Progenitor cell of endocrine pancreas (in vitro differentiated cells): ENCODE data around the gene CRB2. TPM values are rescaled to one million over a fixed set of nuclear protein-coding genes. Genes with fewer than 3 reads are reported as not detected.

Experiments used
- DNase-seq: peaks from one replicate; pipeline ENCODE4 v3.0.0; 2021; ENCODE audit warnings: low spot score; ENCODE audit not compliant: unreplicated experiment
- H3K27ac Mint-ChIP-seq: 2 replicates; pipeline ENCODE4 v1.8.0; 2021; ENCODE audit warnings: mild to moderate bottlenecking, moderate library complexity, mixed read lengths
- H3K27me3 Mint-ChIP-seq: 2 replicates; pipeline ENCODE4 v1.8.0; 2021; ENCODE audit warnings: mixed read lengths
- H3K36me3 Mint-ChIP-seq: 2 replicates; pipeline ENCODE4 v1.8.0; 2022; ENCODE audit warnings: mixed read lengths; ENCODE audit not compliant: insufficient read depth
- H3K4me1 Mint-ChIP-seq: 2 replicates; pipeline ENCODE4 v1.8.0; 2021; ENCODE audit warnings: low read depth, mixed read lengths
- H3K4me3 Mint-ChIP-seq: 2 replicates; pipeline ENCODE4 v1.8.0; 2021; ENCODE audit warnings: low read depth, mild to moderate bottlenecking, moderate library complexity, mixed read lengths
- H3K9me3 Mint-ChIP-seq: 2 replicates; pipeline ENCODE4 v1.8.0; 2021; ENCODE audit warnings: low read depth, mixed read lengths
- total RNA-seq: library from RNA; stranded (reverse); gene quantifications from 2 replicates; pipeline ENCODE4 v1.2.1, GENCODE V29; 2021
- TF ChIP-seq, protein P1 (sequence below): fragments of 200-600 bp; sonication (generic); IDR thresholded peaks from one replicate; pipeline ENCODE4 v1.5.0; 2021; ENCODE audit warnings: antibody characterized with exemption, mild to moderate bottlenecking; ENCODE audit not compliant: unreplicated experiment

Gene CRB2
- total RNA-seq, 1 donor from 2014 or later, result 8.4 TPM

DNA sequence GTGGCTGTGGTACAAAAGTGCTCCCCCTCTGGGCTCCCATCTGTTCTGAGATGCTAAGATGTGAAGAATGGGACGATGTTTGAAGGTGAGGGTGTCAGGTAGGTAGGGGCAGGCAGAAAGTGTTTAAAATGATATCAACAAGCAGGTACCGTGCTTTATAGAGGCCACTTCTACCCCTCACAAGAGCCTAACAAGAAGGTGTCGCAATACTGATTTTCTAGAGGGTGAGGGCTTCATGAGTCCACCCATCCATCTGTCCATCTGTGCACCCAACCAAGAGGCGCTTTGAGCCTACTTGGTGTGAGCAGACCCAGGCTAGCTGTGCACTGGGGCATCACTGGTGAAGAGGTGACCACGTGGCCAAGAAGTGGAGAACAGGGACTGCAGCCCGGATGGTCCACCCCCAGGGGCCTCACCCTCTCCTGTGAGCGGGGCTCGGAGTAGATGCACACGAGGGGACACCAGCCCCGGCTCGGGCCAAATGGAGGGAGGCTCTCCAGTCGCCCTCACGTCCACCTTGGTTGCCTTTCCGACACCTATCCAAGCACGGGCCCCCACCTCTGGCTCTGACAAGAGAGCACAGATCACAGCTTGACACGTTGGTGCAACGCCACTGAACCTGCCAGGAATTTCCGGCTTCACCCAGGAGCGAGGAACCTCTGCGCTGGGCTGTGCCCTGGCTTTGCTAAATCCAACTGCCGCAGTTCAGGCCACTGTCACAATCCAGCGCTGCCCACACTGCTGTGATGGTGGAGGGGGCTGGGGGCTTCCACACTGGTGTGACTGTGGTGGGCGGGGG is 34.5 kb downstream of the CRB2 start:
- TF ChIP-seq, protein P1, sequence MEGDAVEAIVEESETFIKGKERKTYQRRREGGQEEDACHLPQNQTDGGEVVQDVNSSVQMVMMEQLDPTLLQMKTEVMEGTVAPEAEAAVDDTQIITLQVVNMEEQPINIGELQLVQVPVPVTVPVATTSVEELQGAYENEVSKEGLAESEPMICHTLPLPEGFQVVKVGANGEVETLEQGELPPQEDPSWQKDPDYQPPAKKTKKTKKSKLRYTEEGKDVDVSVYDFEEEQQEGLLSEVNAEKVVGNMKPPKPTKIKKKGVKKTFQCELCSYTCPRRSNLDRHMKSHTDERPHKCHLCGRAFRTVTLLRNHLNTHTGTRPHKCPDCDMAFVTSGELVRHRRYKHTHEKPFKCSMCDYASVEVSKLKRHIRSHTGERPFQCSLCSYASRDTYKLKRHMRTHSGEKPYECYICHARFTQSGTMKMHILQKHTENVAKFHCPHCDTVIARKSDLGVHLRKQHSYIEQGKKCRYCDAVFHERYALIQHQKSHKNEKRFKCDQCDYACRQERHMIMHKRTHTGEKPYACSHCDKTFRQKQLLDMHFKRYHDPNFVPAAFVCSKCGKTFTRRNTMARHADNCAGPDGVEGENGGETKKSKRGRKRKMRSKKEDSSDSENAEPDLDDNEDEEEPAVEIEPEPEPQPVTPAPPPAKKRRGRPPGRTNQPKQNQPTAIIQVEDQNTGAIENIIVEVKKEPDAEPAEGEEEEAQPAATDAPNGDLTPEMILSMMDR, result no peak
- Mint-ChIP-seq H3K36me3 (peaks cover 4% of the 10 kb centered on the region), H3K9me3 (no peaks in the 10 kb centered on the region), H3K27ac (no peak overlapping the region), H3K4me1 (no peaks in the 10 kb centered on the region), H3K4me3 (no peak overlapping the region), H3K27me3 (peaks cover 18% of the 10 kb centered on the region)
- no peak for DNase-seq

DNA sequence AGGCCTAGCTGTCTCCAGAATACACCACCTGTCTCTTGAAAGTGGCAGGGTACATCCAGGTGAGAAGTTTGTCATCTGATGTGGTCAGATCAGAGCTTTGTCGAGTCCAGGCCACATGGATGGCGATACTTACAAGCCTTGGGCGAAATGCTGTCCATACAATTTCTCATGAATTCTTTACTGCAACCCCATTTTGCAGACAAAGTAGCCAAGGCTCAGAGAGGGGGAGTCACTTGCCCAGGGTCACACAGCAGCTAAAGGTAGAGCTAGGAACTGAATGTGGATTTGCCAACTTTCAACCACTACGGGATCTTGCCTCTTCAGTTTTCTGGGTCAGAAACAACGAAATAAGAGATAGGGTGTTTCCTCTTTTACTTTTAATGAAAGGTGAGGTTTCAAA is 35.2 kb downstream of the CRB2 start:
- Mint-ChIP-seq H3K4me1 (no peaks in the 10 kb centered on the region), H3K4me3 (no peak overlapping the region), H3K9me3 (no peaks in the 10 kb centered on the region)

GRCh38 chr9:123391946-123392345 is 35.9 kb downstream of the CRB2 start:
- Mint-ChIP-seq H3K27ac (no peak overlapping the region), H3K4me3 (no peak overlapping the region), H3K36me3 (peaks cover 4% of the 10 kb centered on the region), H3K27me3 (peaks cover 18% of the 10 kb centered on the region), H3K4me1 (no peaks in the 10 kb centered on the region), H3K9me3 (no peaks in the 10 kb centered on the region)
- TF ChIP-seq, protein P1, result no peak
- no peak for DNase-seq

More for the DNA sequence above, 35.2 kb downstream of the CRB2 start:
- H3K27me3 Mint-ChIP-seq, result peaks cover 18% of the 10 kb centered on the region
- no peak for DNase-seq
- TF ChIP-seq, protein P1, result no peak
- H3K27ac Mint-ChIP-seq, result no peak overlapping the region
- H3K36me3 Mint-ChIP-seq, result peaks cover 4% of the 10 kb centered on the region

DNA sequence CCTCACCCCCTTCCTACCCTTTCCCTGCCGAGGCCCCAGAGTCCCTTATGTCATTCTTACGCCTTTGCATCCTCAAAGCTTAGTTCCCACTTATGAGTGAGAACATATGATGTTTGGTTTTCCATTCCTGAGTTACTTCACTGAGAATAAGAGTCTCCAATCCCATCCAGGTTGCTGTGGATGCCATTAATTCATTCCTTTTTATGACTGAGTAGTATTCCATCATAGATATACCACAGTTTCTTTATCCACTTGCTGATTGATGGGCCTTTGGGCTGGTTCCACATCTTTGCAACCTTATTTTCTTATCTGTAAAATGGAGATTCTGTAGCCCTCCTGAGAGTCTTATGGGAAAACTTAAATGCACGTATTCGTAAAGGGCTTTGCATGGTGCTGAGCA is 36.8 kb downstream of the CRB2 start:
- TF ChIP-seq, protein P1, result no peak
- Mint-ChIP-seq H3K27me3 (peaks cover 13% of the 10 kb centered on the region), H3K4me1 (no peaks in the 10 kb centered on the region), H3K36me3 (peaks cover 4% of the 10 kb centered on the region), H3K27ac (no peak overlapping the region), H3K9me3 (no peaks in the 10 kb centered on the region), H3K4me3 (no peak overlapping the region)
- DNase-seq, result no peak

GRCh38 chr9:123394291-123395235 is 38.6 kb downstream of the CRB2 start:
- H3K27ac Mint-ChIP-seq, result no peak overlapping the region
- no peak for DNase-seq
- peaks cover 12% of the 10 kb centered on the region for H3K27me3 Mint-ChIP-seq
- TF ChIP-seq, protein P1, result no peak
- no peak overlapping the region for H3K4me3 Mint-ChIP-seq
- peaks cover 4% of the 10 kb centered on the region for H3K36me3 Mint-ChIP-seq
- H3K9me3 Mint-ChIP-seq, result no peaks in the 10 kb centered on the region
- H3K4me1 Mint-ChIP-seq, result no peaks in the 10 kb centered on the region
